Esophagus muscularis mucosa (tissue), 4 donors: Measurements from ENCODE around the gene EHF. TPM values are rescaled to one million over a fixed set of nuclear protein-coding genes. Genes with fewer than 3 reads are reported as not detected.

Experiments used
- DNase-seq: peaks from one replicate; pipeline ENCODE4 v3.0.0-alpha.2; 2017; ENCODE audit errors: extremely low spot score
- H3K27ac ChIP-seq, 4 donors: fragments of 200-600 bp; sonication (generic); replicated peaks in 1 of 4; 1 replicate in 3 of 4; 2 replicates in 1 of 4; pipeline ENCODE4 v1.5.1; 2016 to 2019; ENCODE audit warnings: mild to moderate bottlenecking in 1 of 4
- H3K27me3 ChIP-seq, 4 donors: fragments of 200-600 bp; sonication (generic); one replicate each; pipeline versions ENCODE4 v1.5.1 to v1.6.0; 2016 to 2019
- H3K36me3 ChIP-seq, 4 donors: fragments of 200-600 bp; sonication (generic); one replicate each; pipeline ENCODE4 v1.5.1; 2016 to 2019
- H3K4me1 ChIP-seq, 4 donors: fragments of 200-600 bp; sonication (generic); one replicate each; pipeline ENCODE4 v1.5.1; 2016 to 2019
- H3K4me3 ChIP-seq, 4 donors: fragments of 200-600 bp; sonication (generic); 1 replicate in 2 of 4; 2 replicates in 2 of 4; pipeline ENCODE4 v1.5.1; 2016 to 2019; ENCODE audit warnings: mild to moderate bottlenecking in 4 of 4, moderate library complexity in 1 of 4
- H3K9me3 ChIP-seq, 4 donors: fragments of 200-600 bp; sonication (generic); 1 replicate in 3 of 4; 2 replicates in 1 of 4; pipeline ENCODE4 v1.5.1; 2016 to 2019
- CTCF ChIP-seq, 3 experiments: fragments of 200-600 bp in 2 of 3; fragments of 450-650 bp in 1 of 3; sonication (generic) in 2 of 3; IDR thresholded peaks; one replicate each; pipeline ENCODE4 v1.5.1; 2017 to 2019; ENCODE audit warnings: antibody characterized with exemption in 3 of 3, mild to moderate bottlenecking in 2 of 3, moderate library complexity in 1 of 3
- EP300 ChIP-seq: sonication (generic); formaldehyde crosslinking; IDR thresholded peaks from one replicate; pipeline ENCODE4 v1.6.1; 2017; ENCODE audit warnings: antibody characterized with exemption
- POLR2A ChIP-seq: fragments of 450-650 bp; IDR thresholded peaks from one replicate; pipeline ENCODE4 v1.6.1; 2017; ENCODE audit warnings: antibody characterized with exemption, moderate library complexity, mild to moderate bottlenecking, low read depth
- POLR2AphosphoS5 ChIP-seq, 2 donors: sonication (generic); formaldehyde crosslinking; IDR thresholded peaks; one replicate each; pipeline ENCODE4 v1.6.1; 2017; ENCODE audit warnings: antibody characterized with exemption in 2 of 2
- WGBS: methylation state at CpG from one replicate; pipeline ENCODE4 v1.1.5; 2018; 5-methylcytosine and 5-hydroxymethylcytosine counted together
- intact Hi-C: fragments of 100-400 bp; cut with DNase I; formaldehyde crosslinking; loops from one replicate; pipeline ENCODE4 v1.15.1; 2023
- total RNA-seq, 4 donors: library from RNA; depleted of rRNA; stranded (reverse); fragments of >200 nt; gene quantifications; one replicate each; pipeline versions ENCODE4 v1.1.0 to v1.2.1, GENCODE V29; 2016

The EHF gene
- total RNA-seq, 4 donors from 2014 or later = 0.42 to 0.52 TPM; not detected in 2

DNA sequence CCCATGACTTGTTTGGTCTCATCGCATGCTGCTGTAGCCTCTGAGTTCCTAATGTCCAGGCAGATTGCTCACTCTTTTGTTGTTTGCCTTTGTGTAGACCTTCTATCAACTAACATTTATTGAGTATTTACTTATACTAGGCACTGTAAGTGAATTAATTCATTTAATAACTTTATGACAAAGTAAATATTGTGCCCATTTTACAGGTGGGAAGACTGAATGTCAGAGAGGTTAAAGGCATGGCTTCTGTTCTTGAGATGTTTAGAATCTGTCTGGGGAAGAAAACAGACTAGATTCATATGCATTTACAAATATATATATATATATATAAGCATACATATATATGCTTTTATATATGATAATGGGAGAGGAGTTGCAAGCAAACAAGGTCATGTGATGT, 27.1 kb downstream of the EHF start:
- Histone ChIP-seq H3K4me3 (no peak overlapping the region), H3K36me3 (no peaks in the 10 kb centered on the region), H3K9me3 (no peaks in the 10 kb centered on the region), H3K27me3 (peaks cover 0 to 10% (median 0%) of the 10 kb centered on the region in 4 donors), H3K4me1 (no peaks in the 10 kb centered on the region), H3K27ac (no peak overlapping the region)
- no peak for DNase-seq
- TF ChIP-seq CTCF (IDR thresholded peaks at IDR 0.05) (no peak), POLR2A (no peak), POLR2AphosphoS5 (IDR thresholded peaks at IDR 0.05) (no peak), EP300 (no peak)
- 100% methylated on average over 1 of the region's 1 CpG for WGBS
- intact Hi-C loops = no loop called here

GRCh38 chr11:34649597-34649996, 28.7 kb downstream of the EHF start:
- 71% methylated on average over 2 of the region's 2 CpGs for WGBS
- DNase-seq = no peak
- intact Hi-C loops = no loop called here
- Histone ChIP-seq H3K27me3 (peaks cover 0 to 10% (median 0%) of the 10 kb centered on the region in 4 donors), H3K9me3 (no peaks in the 10 kb centered on the region), H3K4me3 (no peak overlapping the region), H3K4me1 (no peaks in the 10 kb centered on the region), H3K27ac (no peak overlapping the region), H3K36me3 (no peaks in the 10 kb centered on the region)
- TF ChIP-seq POLR2A (no peak), CTCF (IDR thresholded peaks at IDR 0.05) (no peak), POLR2AphosphoS5 (IDR thresholded peaks at IDR 0.05) (no peak), EP300 (no peak)

GRCh38 chr11:34650528-34650927, 29.6 kb downstream of the EHF start:
- TF ChIP-seq POLR2AphosphoS5 (IDR thresholded peaks at IDR 0.05) (no peak), CTCF (IDR thresholded peaks at IDR 0.05) (no peak), POLR2A (no peak), EP300 (no peak)
- no peak overlapping the region for H3K27ac ChIP-seq
- H3K9me3 ChIP-seq = no peaks in the 10 kb centered on the region
- no peaks in the 10 kb centered on the region for H3K4me1 ChIP-seq
- intact Hi-C loops = no loop called here
- no peaks in the 10 kb centered on the region for H3K36me3 ChIP-seq
- no peak for DNase-seq
- H3K27me3 ChIP-seq = peaks cover 0 to 10% (median 0%) of the 10 kb centered on the region in 4 donors
- 54% methylated on average over 6 of the region's 6 CpGs for WGBS
- H3K4me3 ChIP-seq = no peak overlapping the region

- H3K36me3 ChIP-seq = no peaks in the 10 kb centered on the region
- no peaks in the 10 kb centered on the region for H3K9me3 ChIP-seq
- TF ChIP-seq CTCF (IDR thresholded peaks at IDR 0.05) = no peak
- TF ChIP-seq POLR2A = no peak
- no peak for TF ChIP-seq EP300
- TF ChIP-seq POLR2AphosphoS5 (IDR thresholded peaks at IDR 0.05) = no peak
- 62% methylated on average over 3 of the region's 3 CpGs for WGBS
- H3K4me1 ChIP-seq = no peaks in the 10 kb centered on the region
- H3K4me3 ChIP-seq = no peak overlapping the region
- peaks cover 0 to 10% (median 0%) of the 10 kb centered on the region in 4 donors for H3K27me3 ChIP-seq
- intact Hi-C loops = no loop called here
- no peak for DNase-seq
- no peak overlapping the region for H3K27ac ChIP-seq
Observed at GRCh38 chr11:34651551-34651950, 30.7 kb downstream of the EHF start.
